Measurements from ENCODE around the gene CTNNBL1. TPM values are rescaled to one million over a fixed set of nuclear protein-coding genes. Genes with fewer than 3 reads are reported as not detected.

CTNNBL1 gene
- total RNA-seq, 1 donor from 2014 or later: 80.0 TPM

DNA sequence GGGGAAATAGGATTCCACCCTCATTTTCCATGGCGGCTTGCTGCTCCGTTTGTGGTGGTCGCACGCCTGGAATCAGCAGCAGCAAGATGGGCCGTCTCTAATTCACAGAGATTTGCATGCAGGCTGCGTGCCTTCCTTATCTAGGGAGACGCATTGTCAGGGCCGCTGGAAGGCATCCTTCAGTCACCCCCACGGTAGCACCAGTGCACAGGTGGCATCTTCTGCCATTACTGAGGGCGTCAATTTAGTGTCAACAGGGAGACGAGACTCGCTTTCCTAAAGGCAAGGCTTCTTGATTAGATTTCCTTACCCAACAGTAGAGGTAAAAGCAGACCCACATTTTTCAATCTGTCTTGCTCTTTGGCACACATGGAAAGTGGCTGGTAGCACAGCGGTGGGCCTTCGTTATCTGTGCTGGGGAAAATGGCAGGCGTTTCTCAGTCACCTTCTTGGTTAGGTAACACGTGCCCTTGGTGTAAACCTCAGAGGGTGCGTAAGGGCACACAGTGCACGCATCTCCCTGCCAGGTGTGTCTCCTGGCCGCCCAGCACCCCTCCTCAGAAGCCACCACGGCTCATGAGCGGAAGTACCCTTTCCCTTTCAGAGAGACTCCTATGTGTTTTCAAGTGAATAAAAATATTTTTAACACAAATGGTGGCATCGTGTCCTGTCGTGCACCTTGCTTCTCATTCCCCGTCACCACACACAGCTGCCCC lies 181.8 kb downstream of the CTNNBL1 start:
- intact Hi-C loops (cut with micrococcal nuclease): no loop called here

DNA sequence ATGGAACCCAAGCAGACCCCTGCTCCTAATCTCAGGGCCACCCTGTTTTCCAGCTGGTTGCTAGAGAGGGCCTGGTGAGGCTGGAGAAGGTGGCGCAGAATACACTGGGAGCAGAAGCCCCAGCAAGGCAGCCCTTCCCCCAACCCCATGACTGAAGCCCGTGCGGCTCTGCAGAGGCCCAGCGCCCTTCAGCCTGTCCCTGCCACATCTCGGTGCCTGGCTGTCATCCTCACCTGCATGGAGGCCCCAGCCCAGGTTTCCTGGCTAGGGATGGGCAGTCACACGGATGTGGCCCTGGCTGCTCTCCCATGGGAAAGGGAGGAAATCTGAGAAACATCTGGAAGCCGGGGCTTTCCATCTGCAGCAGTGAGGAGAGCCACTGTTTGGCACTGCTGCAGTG lies 183.0 kb downstream of the CTNNBL1 start:
- intact Hi-C loops (cut with micrococcal nuclease): no loop called here

DNA sequence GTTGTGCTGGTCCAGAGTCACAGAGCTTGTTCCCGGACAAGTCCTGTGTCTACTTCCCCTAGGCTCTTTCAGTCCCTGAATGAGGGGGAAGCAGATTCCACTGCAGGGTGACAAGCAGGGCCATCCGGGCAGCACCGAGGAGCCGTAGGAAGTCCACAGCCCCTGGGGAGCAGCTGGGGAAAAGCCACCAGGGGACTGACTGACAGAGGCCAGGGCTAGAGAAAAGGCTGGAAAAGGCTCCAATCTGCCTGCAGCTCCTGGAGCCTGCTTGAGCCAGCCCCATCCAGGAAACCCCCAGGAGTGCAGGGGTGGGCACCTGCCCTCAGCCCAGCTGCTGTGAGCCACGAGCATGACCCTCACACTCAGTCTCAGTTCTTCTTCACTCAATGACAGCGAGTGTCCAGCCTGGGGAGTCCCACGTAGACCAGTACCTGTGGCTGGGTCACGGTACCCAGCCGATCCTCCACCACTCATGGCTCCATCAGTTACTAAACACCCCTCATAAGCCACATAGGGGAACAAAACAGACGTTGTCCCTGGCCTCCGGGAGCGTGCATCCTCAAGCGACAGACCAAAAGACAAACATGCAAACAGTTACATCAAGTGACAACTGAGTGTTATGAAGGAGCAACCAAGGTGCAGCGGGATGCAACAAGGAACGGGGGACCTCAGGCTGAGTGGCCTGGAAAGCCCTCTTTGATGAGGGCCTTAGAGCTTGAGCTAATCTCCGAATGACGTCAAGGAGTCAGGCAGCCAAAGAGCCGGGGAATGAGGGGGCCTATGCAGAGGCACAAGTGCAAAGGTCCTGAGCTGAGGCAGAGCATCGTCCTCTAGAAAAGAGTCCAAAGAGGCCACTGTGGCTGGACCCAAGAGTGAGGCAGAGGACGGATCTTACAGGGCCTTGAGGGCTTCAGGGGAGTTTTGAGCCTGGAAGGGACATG lies 184.3 kb downstream of the CTNNBL1 start:
- intact Hi-C loops (cut with micrococcal nuclease): no loop called here

DNA sequence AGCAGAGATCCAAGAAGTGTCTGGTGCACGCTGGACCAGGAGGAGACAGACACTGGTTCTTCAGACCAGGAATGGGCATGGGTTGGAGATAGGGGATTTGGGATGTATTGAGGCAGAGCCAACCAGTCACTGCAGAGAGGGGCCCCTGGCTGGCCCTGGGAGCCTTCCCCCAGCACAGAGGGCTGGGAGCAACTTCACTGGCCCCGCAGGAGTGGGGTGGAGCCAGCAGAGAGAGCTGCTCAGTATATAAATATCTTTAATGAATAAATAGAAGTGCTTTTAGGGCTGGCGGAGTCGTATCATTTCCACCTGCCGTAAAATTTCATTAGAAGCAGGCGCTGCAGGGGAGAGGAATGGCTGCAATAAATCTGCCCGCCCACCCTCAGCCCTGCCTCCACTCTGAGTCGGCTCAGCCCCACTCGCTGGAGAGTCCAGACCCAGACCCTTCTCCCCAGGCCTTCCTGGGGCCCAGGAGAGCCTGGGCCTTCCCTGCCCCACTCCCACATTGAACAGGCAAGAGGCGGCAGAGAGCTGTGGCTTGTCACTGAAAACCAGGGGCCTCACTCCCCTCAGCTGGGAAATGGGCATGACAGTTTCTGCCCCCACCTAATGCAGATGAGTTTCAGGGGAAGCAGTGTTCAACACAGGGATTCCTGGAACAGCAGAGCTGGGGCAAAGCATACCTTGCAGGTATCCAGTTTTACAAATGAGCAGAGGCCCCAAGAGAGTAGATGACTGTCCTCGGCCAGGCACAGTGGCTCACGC lies 185.2 kb downstream of the CTNNBL1 start:
- intact Hi-C loops (cut with micrococcal nuclease): no loop called here

DNA sequence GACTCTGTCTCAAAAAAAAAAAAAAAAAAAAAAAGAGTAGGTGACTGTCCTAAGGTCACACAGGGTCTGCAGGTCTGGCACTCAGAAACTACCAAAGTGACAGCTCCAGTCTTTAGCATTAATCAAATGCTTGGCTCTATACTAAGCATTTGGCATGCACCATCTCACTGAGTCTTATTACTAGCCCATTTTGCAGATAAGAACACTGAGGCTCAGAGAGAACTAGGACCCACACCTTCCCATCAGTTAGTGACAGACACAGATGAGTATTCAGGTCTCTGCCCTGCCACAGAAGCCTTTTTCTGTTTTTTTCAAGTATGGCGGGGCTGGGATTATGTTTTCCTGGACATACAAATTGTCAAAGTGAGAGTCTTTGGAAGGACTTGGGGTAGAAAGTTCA lies 186.0 kb downstream of the CTNNBL1 start:
- intact Hi-C loops (cut with micrococcal nuclease): no loop called here

DNA sequence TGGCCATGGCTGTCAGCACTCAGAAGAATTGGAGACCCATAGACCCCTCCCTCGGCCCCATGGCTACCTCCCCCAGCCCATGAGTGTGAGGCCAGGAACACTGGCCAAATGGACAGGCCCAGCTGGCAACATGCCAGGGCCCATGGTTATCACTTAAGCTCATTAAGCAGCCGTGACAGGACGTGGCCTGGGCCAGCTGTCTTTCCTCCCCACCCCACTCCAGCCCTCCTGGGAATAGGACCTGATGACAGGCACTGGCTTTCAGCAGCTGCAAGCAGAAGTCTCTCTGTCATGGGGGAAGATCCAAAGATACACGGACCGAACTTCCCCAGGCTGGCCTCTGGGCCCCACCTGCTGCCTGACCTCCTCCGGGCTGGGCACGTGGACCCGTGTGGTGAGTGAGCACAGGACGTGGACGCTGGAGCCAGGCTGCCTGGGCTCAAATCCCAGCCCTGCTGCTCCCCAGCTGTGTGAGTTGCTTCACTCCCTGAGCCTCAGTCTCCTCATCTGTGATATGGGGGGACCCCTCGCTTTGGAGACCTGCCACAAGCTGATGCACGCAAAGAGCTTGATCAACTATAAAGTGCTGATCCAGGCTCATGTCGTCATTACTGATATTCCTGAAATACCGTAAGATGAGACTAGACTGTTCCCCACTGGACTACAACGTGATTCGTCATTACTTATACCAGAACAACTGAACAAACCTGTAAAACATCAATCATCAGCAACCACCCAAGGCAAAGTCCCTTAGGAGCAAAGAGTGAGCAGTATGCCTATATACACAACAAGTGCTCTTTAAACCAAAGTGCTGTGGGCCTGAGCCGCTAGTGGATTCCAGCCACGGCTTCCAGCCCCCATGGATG lies 187.1 kb downstream of the CTNNBL1 start:
- intact Hi-C loops (cut with micrococcal nuclease): no loop called here

DNA sequence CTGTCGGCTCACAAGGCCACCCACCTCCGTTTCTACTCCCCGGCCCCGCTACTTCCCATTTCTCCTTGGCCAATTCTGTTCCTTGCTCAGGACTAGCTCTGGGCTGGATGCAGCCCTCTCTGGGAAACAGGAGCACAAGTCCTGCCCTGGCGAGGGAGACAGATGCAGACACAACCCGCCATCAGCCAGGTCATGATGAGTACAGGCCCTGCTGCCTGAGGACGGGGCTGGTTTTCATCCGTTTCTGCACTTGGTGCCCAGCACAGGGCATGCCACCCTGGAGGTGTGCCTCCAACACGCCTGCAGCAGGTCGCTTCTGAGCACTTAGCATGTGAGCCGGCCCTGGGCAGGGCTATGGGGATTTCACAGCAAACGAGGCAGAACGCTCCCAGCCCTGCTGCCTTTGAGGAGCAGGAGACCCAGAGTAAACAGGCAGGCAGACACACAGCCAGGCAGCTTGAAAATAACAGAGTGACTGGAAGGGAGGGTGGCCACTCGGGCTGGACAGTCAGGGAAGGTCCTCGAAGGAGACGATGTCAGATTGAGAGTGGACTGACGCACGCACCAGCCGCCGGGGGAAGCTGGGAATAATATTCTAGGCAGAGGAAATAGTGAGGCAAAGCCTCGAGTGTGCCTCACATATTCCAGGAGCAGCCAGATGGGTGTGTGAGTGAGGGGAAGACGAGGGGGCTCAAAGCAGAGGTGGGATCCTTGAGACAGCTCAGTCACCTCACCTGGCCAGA lies 187.9 kb downstream of the CTNNBL1 start:
- intact Hi-C loops (cut with micrococcal nuclease): no loop called here

DNA sequence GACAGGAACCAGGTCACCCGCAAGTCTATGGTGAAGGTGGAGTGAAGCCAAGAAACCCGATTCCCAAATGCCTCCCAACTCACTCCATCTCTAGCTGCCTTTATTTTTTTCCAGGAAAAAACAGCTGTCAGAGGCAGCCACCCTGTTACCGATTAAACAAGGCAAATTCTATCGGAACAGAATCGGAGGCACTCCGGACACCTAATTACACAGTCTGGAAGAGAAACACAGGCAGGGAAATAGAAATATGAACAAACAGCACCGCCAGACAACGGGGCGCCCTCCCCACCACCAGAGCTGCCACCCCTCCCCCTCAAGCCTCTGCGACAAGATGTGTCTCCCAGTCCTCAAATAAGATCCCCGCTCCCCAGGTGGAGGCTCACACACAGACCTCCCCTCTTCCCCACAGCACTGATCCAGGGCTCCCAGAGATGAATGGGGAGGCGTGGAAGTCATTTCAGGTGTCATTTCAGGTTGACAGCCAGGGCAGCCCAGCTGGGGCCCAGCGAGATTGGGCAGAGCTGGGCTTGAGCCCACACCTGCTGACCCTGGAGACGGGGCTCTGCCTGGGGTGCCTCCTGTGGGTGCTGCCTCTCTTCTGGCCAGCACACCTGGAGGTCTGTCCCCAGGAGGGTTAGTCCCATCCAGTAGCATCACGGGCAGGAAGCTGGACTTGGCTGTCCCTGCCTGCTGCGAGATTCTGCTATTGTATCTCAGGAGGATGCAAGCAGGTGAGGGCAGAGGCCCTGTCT lies 189.3 kb downstream of the CTNNBL1 start:
- intact Hi-C loops (cut with micrococcal nuclease): no loop called here

DNA sequence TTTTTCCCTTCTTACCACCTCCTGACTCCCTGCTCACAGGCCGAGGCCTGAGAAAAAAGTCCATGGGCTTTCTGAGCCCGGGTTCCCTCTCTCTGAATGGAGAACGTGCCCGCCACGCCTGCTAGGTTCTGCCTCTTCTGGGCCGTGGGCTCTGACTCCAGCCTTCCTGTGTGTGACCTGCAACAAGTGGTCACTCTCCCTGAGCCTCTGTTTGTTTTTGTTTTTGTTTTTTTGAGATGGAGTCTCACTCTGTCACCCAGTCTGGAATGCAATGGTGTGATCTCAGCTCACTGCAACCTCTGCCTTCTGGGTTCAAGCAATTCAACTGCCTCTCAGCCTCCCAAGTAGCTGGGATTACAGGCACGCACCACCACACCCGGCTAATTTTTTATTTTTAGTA lies 191.2 kb downstream of the CTNNBL1 start:
- intact Hi-C loops (cut with micrococcal nuclease): no loop called here

DNA sequence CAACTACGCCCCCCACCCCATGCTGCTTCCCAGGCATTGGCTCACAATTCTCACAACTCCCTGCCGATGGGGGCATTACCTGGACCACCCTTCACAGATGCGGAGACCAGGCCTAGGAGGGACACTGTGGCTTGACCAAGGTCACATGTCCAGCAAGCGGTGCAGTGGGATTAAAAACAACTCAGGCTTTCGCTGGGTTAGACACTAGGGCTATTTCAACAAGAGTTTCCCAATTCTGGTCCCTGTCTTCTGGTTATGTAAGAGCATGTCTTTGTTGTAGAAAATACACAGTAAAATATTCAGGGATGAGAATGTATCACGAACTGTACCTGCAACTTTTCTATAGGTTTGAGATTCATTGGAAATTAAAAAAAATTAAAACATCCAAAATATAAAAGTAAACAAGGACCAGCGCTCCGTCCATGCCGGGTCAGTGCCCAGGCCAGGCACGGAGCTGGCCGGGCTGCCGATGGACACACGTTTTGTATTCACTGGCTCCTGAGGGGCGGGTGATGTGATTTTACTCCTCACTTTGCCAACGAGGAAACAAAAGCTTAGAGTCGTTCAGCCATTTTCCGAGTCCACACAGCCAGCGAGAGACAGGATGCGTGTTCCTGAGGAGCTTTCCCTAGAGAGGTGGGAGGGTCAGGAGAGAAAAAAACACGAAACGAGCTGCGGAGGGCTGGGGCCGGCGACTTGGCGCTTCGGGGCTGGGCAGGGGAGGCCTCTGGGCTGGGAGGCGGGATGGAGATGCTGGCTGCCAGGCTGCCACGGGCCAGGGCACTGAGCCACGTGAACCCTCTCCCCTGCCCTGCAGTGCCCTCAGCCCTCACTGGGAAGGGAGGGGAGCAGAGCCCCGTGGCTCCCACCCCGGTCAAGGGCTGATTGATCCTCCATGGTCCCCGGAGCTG lies 192.0 kb downstream of the CTNNBL1 start:
- intact Hi-C loops (cut with micrococcal nuclease): no loop called here

DNA sequence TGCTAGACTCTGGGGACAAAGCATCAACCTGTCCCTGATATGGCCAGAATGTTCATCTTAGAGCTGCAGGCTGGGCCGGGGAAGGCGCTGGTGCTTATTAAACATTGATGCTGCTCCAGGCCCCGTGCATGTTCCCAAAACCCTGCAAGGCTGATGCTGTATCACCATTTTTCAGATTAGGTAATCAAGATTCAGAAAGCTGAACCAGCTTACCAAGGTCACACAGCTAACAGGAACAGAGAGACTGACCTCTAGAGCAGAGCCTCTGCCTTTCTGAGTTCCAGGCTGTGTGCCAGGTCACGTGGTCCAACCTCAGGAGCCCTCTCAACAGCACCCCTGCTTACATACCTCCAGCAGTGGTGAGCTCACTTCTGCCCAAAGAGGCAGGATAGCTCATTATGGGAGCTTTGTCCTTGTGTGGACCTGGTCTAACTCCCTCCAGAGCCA lies 193.0 kb downstream of the CTNNBL1 start:
- intact Hi-C loops (cut with micrococcal nuclease): no loop called here

DNA sequence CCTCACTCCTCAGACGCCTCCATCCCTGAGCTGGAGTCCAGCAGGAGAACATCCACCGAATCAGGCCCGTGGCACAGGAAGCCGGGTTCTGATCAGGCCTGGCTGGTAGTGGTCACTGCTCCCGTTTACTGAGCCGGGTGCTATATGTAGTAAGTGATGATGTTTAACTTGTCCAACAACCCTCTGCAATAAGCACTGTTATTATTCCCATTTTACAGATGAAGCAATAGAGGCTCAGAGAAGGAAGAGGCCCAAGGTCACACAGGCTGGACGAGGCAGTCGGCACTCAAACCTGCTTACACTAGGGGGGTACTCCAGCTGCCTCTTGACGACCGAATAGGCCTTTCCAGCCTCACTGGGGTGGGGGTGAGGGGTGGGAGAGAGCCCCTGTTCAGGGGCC lies 194.8 kb downstream of the CTNNBL1 start:
- intact Hi-C loops (cut with micrococcal nuclease): no loop called here

DNA sequence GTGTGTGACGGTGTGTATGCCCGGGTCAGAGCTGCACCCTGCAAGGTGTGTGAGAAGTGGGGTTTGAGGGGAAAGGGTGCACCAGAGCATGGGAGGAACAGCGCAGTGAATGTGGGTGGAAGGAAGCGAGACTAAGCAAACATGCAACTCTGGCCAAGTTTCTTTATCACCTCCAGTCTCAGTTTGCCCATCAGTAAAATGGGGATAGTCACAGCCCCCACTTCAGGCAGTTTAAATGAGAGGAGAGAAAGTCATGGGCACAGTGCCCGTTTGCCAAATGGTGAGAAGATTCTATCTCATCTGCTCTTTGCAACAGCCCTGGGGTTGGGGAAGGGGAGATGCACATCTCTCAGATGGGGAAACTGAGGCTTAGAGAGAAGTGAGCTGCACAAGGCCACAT lies 196.3 kb downstream of the CTNNBL1 start:
- intact Hi-C loops (cut with micrococcal nuclease): no loop called here

DNA sequence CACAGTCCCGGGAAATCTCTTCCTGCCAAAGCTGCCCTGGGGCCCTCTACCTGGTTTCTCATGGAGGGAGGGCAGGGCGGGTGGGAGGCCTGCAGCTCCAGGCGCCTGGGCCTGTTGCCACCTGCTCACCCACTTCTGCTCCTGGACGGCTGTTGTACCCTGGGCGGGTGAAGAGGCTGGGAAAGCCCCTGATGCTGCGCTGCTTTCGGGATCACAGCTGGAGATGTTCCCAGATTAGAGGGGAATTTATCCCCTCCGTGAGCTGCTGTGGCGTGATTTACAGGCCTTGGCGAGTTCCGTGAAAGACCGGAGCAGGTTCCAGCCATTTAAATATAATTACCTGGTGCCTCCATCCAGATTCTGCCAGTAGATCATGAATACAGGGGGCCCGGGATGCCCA lies 196.8 kb downstream of the CTNNBL1 start:
- intact Hi-C loops (cut with micrococcal nuclease): no loop called here

DNA sequence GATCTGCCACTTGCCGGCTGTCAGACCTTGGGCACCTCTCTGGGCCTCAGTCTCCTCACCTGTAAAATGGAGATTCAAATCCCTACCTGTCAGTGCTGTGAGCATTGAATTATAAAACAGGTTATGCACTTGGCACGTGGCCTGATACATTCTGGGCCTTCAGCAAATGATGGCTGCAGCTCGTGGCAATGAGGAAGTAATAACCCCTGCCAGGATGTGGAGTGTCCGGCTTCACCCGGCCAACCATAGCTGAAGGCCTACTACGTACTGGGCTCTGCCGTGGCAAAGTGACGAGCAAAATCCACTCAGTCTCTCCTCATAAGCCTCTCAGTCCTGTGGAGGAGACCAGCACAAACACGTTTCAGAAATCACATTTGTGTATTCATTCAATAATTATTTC lies 198.2 kb downstream of the CTNNBL1 start:
- intact Hi-C loops (cut with micrococcal nuclease): no loop called here

DNA sequence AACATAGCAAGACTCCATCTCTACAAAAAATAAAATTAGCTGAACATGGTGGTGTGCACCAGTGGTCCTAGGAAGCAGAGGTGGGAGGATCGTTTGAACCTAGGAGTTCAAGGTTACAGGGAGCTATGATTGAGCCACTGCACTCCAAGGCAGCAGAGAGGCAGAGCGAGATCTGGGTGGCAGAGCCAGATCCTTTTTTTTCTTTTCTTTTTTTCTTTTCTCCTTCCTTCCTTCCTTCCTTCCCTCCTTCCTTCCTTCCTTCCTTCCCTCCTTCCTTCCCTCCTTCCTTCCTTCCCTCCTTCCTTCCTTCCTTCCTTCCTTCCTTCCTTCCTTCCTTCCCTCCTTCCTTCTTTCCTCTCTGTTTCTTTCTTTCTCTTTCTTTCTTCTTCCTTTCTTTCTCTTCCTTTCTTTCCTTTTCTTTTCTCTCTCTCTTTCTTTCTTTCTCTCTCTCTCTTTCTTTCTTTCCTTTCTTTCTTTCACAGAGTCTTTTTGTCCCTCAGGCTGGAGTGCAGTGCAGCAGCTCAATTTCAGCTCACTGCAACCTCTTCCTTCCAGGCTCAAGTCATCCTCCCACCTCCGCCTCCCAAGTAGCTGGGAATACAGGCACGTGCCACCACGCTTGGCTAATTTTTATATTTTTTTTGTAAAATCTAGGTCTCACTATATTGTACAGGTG lies 199.9 kb downstream of the CTNNBL1 start:
- intact Hi-C loops (cut with micrococcal nuclease): no loop called here

DNA sequence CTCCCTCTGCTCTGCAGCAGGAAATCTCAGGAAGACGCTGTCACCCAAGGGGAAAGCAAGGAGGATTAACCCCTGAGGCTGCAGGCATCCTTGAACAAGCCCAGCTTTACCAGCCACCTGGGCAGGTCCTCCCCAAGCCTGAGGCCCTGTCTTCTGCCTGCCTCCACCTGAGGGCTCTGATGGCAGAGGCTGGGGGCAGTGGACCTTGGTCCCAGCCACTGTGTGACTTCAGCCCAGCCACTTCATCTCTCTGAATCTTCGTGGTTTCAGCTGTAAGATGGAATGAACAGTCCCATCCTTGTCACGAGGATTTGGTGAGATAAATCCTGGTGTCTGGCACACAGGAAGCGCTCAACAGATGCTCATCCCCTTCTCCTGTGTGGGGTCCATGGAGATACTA lies 200.6 kb downstream of the CTNNBL1 start:
- intact Hi-C loops (cut with micrococcal nuclease): no loop called here

DNA sequence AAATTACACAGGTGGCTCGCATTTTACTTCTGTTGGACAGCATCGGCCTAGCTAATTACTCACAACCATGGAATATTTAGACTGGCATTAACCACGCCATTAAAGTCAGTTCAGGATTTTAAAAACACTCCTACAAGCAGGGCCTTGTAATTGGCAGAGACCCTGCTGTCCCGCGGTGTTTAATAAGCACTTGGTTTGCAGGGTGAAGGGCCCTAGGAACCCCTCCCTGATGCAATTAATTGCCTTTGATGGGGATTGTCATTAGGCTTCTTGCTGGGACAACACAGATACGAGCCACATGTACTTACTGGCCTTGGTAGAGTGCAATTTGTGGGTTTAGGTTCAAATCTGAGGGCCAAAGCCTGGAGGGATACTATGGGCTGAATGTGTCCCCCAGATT lies 201.3 kb downstream of the CTNNBL1 start:
- intact Hi-C loops (cut with micrococcal nuclease): no loop called here

All from T-helper 1 cell treated with Interleukin-12 subunit alpha and Interleukin-12 subunit beta and Interleukin-4 antibody, amounts not matched to agents 30 ng/mL and 1 ng/mL, for 36 hours (primary cell).